IMR-90 (cell line): Measurements from ENCODE around the gene LRRC8C. TPM values are rescaled to one million over a fixed set of nuclear protein-coding genes. Genes with fewer than 3 reads are reported as not detected.
"Not testable (repeated sequence)": the region's sequence is repeated elsewhere in the genome, so short reads cannot be mapped to it uniquely, and the experiment has no call there.

Source experiments
- ATAC-seq: fragments of 200-7000 bp; cut with Tn5 transposase; 2 replicates; pipeline ENCODE4 v1.9.1; 2020; ENCODE audit warnings: low read depth, mild to moderate bottlenecking, moderate library complexity
- BruUV-seq: library from RNA; stranded (reverse); fragments of 400-500 nt; replicated peaks from 2 replicates; lab custom pipeline; 2021; lab: Mats Ljungman, UMichigan
- CTCF ChIA-PET: fragments of 300-600 bp; formaldehyde crosslinking; extraction: SDS; loops from one replicate; lab custom pipeline; 2021; ENCODE audit warnings: antibody characterized with exemption; lab: Yijun Ruan, JAX
- POLR2A ChIA-PET: fragments of 300-600 bp; sonication (Branson Sonifier 250); formaldehyde crosslinking; loops from one replicate; lab custom pipeline; 2022; ENCODE audit warnings: antibody characterized with exemption; ENCODE audit not compliant: unreplicated experiment; lab: Charles Lee
- DNase-seq: peaks from one replicate; pipeline ENCODE4 v3.0.0; 2013
- H2AFZ ChIP-seq: replicated peaks from 2 replicates; pipeline ENCODE3; 2013; ENCODE audit warnings: low read length, mild to moderate bottlenecking; ENCODE audit not compliant: poor library complexity
- H2AK5ac ChIP-seq: 2 replicates; pipeline ENCODE4 v1.6.1; 2013; ENCODE audit warnings: low read depth, low read length, inconsistent platforms
- H2AK9ac ChIP-seq: replicated peaks from 2 replicates; pipeline ENCODE3; 2013; ENCODE audit warnings: mild to moderate bottlenecking, low read depth, low read length, moderate library complexity; ENCODE audit not compliant: poor library complexity
- H2BK120ac ChIP-seq: 2 replicates; pipeline ENCODE4 v1.6.1; 2013; ENCODE audit warnings: low read depth, low read length, inconsistent platforms
- H2BK15ac ChIP-seq: 3 replicates; pipeline ENCODE4 v1.6.1; 2013; ENCODE audit warnings: low read depth, low read length, inconsistent platforms
- H2BK20ac ChIP-seq: 2 replicates; pipeline ENCODE4 v1.6.1; 2013; ENCODE audit warnings: low read depth, mild to moderate bottlenecking, inconsistent platforms, low read length, moderate library complexity
- H2BK5ac ChIP-seq: 2 replicates; pipeline ENCODE4 v1.6.1; 2013; ENCODE audit warnings: mild to moderate bottlenecking, low read depth, low read length, inconsistent platforms; ENCODE audit not compliant: poor library complexity, severe bottlenecking
- H3K14ac ChIP-seq: replicated peaks from 2 replicates; pipeline ENCODE4 v1.6.1; 2013; ENCODE audit warnings: low read depth, low read length, inconsistent platforms
- H3K18ac ChIP-seq: 2 replicates; pipeline ENCODE4 v1.6.1; 2013; ENCODE audit warnings: low read depth, low read length, control low read depth
- H3K23ac ChIP-seq: 2 replicates; pipeline ENCODE4 v1.6.1; 2013; ENCODE audit warnings: low read depth, low read length, inconsistent platforms
- H3K27ac ChIP-seq: 2 replicates; pipeline ENCODE4 v1.5.1; 2013; ENCODE audit warnings: mild to moderate bottlenecking, control low read depth, low read length; ENCODE audit not compliant: insufficient read depth
- H3K27me3 ChIP-seq: 2 replicates; pipeline ENCODE4 v1.6.1; 2013; ENCODE audit warnings: low read length; ENCODE audit not compliant: control insufficient read depth, insufficient read depth
- H3K36me3 ChIP-seq: 2 replicates; pipeline ENCODE4 v1.6.1; 2013; ENCODE audit warnings: low read length, mixed read lengths; ENCODE audit not compliant: control insufficient read depth, insufficient read depth
- H3K4ac ChIP-seq: 2 replicates; pipeline ENCODE4 v1.6.1; 2013; ENCODE audit warnings: low read depth, low read length, inconsistent platforms
- H3K4me1 ChIP-seq: 2 replicates; pipeline ENCODE4 v1.6.1; 2013; ENCODE audit warnings: low read length, mixed read lengths; ENCODE audit not compliant: control insufficient read depth, insufficient read depth
- H3K4me2 ChIP-seq: 2 replicates; pipeline ENCODE4 v1.6.1; 2013; ENCODE audit warnings: low read depth, mild to moderate bottlenecking, control low read depth, low read length, moderate library complexity
- H3K4me3 ChIP-seq: 2 replicates; pipeline ENCODE4 v1.5.1; 2013; ENCODE audit warnings: low read depth, mild to moderate bottlenecking, control low read depth, low read length, moderate library complexity; ENCODE audit not compliant: insufficient read depth
- H3K56ac ChIP-seq: 2 replicates; pipeline ENCODE4 v1.6.1; 2013; ENCODE audit warnings: low read length, inconsistent platforms; ENCODE audit not compliant: insufficient read depth; ENCODE audit errors: extremely low read depth
- H3K79me1 ChIP-seq, 2 experiments: 2 replicates each; pipeline ENCODE4 v1.6.1; 2013; ENCODE audit warnings: low read length in 2 of 2, inconsistent platforms in 1 of 2, low read depth in 1 of 2
- H3K9ac ChIP-seq: 2 replicates; pipeline ENCODE4 v1.6.1; 2013; ENCODE audit warnings: low read depth, low read length, control low read depth
- H3K9me1 ChIP-seq: 2 replicates; pipeline ENCODE4 v1.6.1; 2013; ENCODE audit warnings: low read length, inconsistent platforms; ENCODE audit not compliant: insufficient read depth
- H3K9me3 ChIP-seq: 2 replicates; pipeline ENCODE4 v1.6.1; 2013; ENCODE audit warnings: low read length; ENCODE audit not compliant: control insufficient read depth, insufficient read depth
- H4K20me1 ChIP-seq: 2 replicates; pipeline ENCODE4 v1.6.1; 2013; ENCODE audit warnings: low read length, inconsistent platforms; ENCODE audit not compliant: insufficient read depth
- H4K5ac ChIP-seq: 2 replicates; pipeline ENCODE4 v1.6.1; 2013; ENCODE audit warnings: mild to moderate bottlenecking, low read depth, low read length, control low read depth
- H4K8ac ChIP-seq, 2 experiments: 2 replicates each; pipeline ENCODE4 v1.6.1; 2013; ENCODE audit warnings: low read depth in 2 of 2, low read length in 2 of 2, control low read depth in 1 of 2, inconsistent platforms in 1 of 2
- H4K91ac ChIP-seq: 2 replicates; pipeline ENCODE4 v1.6.1; 2013; ENCODE audit warnings: low read depth, low read length, inconsistent platforms; ENCODE audit not compliant: insufficient read depth
- FOS ChIP-seq: fragments of 150-350 bp; IDR thresholded peaks from 2 replicates; pipeline ENCODE4 v1.6.1; 2016; ENCODE audit warnings: low read depth, low read length
- MAZ ChIP-seq: IDR thresholded peaks from 2 replicates; pipeline ENCODE4 v1.6.1; 2012; ENCODE audit warnings: low read depth, mild to moderate bottlenecking, low read length, improper control_type of control experiment, moderate library complexity, borderline replicate concordance
- MXI1 ChIP-seq: IDR thresholded peaks from 2 replicates; pipeline ENCODE4 v1.6.1; 2012; ENCODE audit warnings: low read depth, mild to moderate bottlenecking, low read length, moderate library complexity, borderline replicate concordance
- RFX5 ChIP-seq: IDR thresholded peaks from 2 replicates; pipeline ENCODE4 v1.8.0; 2012; ENCODE audit warnings: low read depth, mild to moderate bottlenecking, low read length, moderate library complexity
- USF2 ChIP-seq: fragments of 150-350 bp; IDR thresholded peaks from 2 replicates; pipeline ENCODE4 v1.6.1; 2017; ENCODE audit warnings: mild to moderate bottlenecking, antibody characterized with exemption, low read length, low read depth
- WGBS, 2 experiments: methylation state at CpG; one replicate each; pipeline versions ENCODE4 v1.1.5 to v1.1.7; 2013; ENCODE audit warnings: missing lambda C conversion rate in 2 of 2; ENCODE audit not compliant: insufficient read length in 1 of 2; ENCODE audit errors: extremely low coverage in 2 of 2; 5-methylcytosine and 5-hydroxymethylcytosine counted together
- dilution Hi-C: fragments of 300-500 bp; cut with HindIII; formaldehyde crosslinking; loops from one replicate; pipeline ENCODE4 v1.14.3; 2018; ENCODE audit warnings: low sequenced_read_pairs; ENCODE audit not compliant: unreplicated experiment
- in situ Hi-C: fragments of 300-500 bp; cut with MboI; formaldehyde crosslinking; loops from 3 replicates; pipeline ENCODE4 v1.14.3; 2019; ENCODE audit warnings: low sequenced_read_pairs, inconsistent platforms, mixed read lengths
- intact Hi-C: fragments of 100-400 bp; cut with micrococcal nuclease; formaldehyde crosslinking; loops from 2 replicates; pipeline ENCODE4 v1.10.0; 2022
- polyA plus RNA-seq, 3 experiments: library from polyadenylated mRNA; depleted of rRNA; stranded (reverse); fragments of >200 nt; gene quantifications; 2 replicates each; pipeline ENCODE4 v1.2.3, GENCODE V29; 2012; ENCODE audit warnings: low replicate concordance in 1 of 3
- total RNA-seq: library from RNA; depleted of rRNA; stranded (reverse); fragments of >200 nt; gene quantifications from 2 replicates; pipeline ENCODE4 v1.2.3, GENCODE V29; 2012

The LRRC8C gene
- total and polyA plus RNA-seq, 2 of the 4 experiments (the other 2 are of a cell fraction) = 6.5 to 12.9 TPM

- H2BK15ac ChIP-seq = no peak overlapping the region
- ATAC-seq (no peak), DNase-seq (no peak)
- H3K27ac ChIP-seq = no peak overlapping the region
- WGBS, 2 experiments = no CpG with 5 or more reads among the region's 2 CpGs
- no peak overlapping the region for H4K91ac ChIP-seq
- H3K4me3 ChIP-seq = no peak overlapping the region
- in situ Hi-C loops (no loop called here), intact Hi-C loops (no loop called here), dilution Hi-C loops (no loop called here)
- ChIA-PET POLR2A (no interaction called here), CTCF (no interaction called here)
- TF ChIP-seq MXI1 (no peak), MAZ (no peak), RFX5 (no peak), USF2 (no peak), FOS (no peak)
- no peaks in the 10 kb centered on the region for H3K4me1 ChIP-seq
- no peaks in the 10 kb centered on the region for H3K36me3 ChIP-seq
- no peaks in the 10 kb centered on the region for H3K9me3 ChIP-seq
- no peak overlapping the region for H2AK9ac ChIP-seq
- no peaks in the 10 kb centered on the region for H3K9me1 ChIP-seq
- H4K8ac ChIP-seq = no peak overlapping the region
- H3K9ac ChIP-seq = no peak overlapping the region
- no peak overlapping the region for H2AFZ ChIP-seq
- H3K4me2 ChIP-seq = no peak overlapping the region
- H3K27me3 ChIP-seq = no peaks in the 10 kb centered on the region
- no peak overlapping the region for H2BK120ac ChIP-seq
- H4K20me1 ChIP-seq = no peaks in the 10 kb centered on the region
- BruUV-seq = no TSS peak
- no peak overlapping the region for H2BK5ac ChIP-seq
- no peak overlapping the region for H4K5ac ChIP-seq
- no peak overlapping the region for H3K18ac ChIP-seq
- no peak overlapping the region for H3K4ac ChIP-seq
- peaks cover 24 to 30% of the 10 kb centered on the region in 2 experiments for H3K79me1 ChIP-seq
- H2BK20ac ChIP-seq = no peak overlapping the region
- no peak overlapping the region for H3K23ac ChIP-seq
- H2AK5ac ChIP-seq = no peak overlapping the region
- H3K14ac ChIP-seq = no peak overlapping the region
- no peak overlapping the region for H3K56ac ChIP-seq
Measured at GRCh38 chr1:89704014-89704413, 71.1 kb downstream of the LRRC8C start.

GRCh38 chr1:89704885-89705284, 72.0 kb downstream of the LRRC8C start:
- H4K5ac ChIP-seq, H2BK5ac ChIP-seq, ATAC-seq, H3K14ac ChIP-seq, H3K4me2 ChIP-seq, BruUV-seq, dilution Hi-C loops, H3K9me1 ChIP-seq, H3K4ac ChIP-seq, H3K18ac ChIP-seq, H3K36me3 ChIP-seq, H3K27me3 ChIP-seq, H3K4me1 ChIP-seq, DNase-seq, H3K4me3 ChIP-seq, H2BK120ac ChIP-seq, H3K9ac ChIP-seq, H3K27ac ChIP-seq, H3K9me3 ChIP-seq, intact Hi-C loops, in situ Hi-C loops, POLR2A ChIA-PET, H4K91ac ChIP-seq, H2BK15ac ChIP-seq, H4K20me1 ChIP-seq, H3K56ac ChIP-seq, H4K8ac ChIP-seq, H2BK20ac ChIP-seq, CTCF ChIA-PET, H3K23ac ChIP-seq, H2AK9ac ChIP-seq, H2AK5ac ChIP-seq, H2AFZ ChIP-seq: not testable (repeated sequence)
- WGBS, 2 experiments = no CpG with 5 or more reads among the region's 2 CpGs
- H3K79me1 ChIP-seq = peaks cover 20 to 27% of the 10 kb centered on the region in 2 experiments
